A549 (cell line): ENCODE data around the gene PLCB4.

Experiments used
- CEBPB ChIP-seq, 2 experiments: fragments of >200 bp in 1 of 2; sonication (Bioruptor Twin) in 1 of 2; formaldehyde crosslinking in 1 of 2; IDR thresholded peaks; 2 replicates each; pipeline ENCODE4 v1.6.1; 2012 to 2016
- CTCF ChIP-seq: fragments of >200 bp; sonication (Bioruptor Twin); formaldehyde crosslinking; IDR thresholded peaks from 3 replicates; pipeline ENCODE4 v1.5.1; 2016
- E2F6 ChIP-seq: IDR thresholded peaks from 2 replicates; pipeline ENCODE4 v1.6.1; 2012; ENCODE audit warnings: low read depth, borderline replicate concordance
- HDAC2 ChIP-seq: fragments of 200-600 bp; sonication (generic); IDR thresholded peaks from 2 replicates; pipeline ENCODE4 v1.6.1; 2016
- JUNB ChIP-seq: fragments of >200 bp; sonication (Bioruptor Twin); formaldehyde crosslinking; IDR thresholded peaks from 2 replicates; pipeline ENCODE4 v1.6.1; 2016
- NFE2L2 ChIP-seq: fragments of 150-350 bp; conservative IDR thresholded peaks from 2 replicates; pipeline ENCODE4 v1.6.1; 2014; ENCODE audit warnings: low read length
- POLR2A ChIP-seq: IDR thresholded peaks from 2 replicates; pipeline ENCODE4 v1.6.1; 2012; ENCODE audit warnings: mild to moderate bottlenecking, low read length
- REST ChIP-seq: fragments of 200-600 bp; sonication (generic); IDR thresholded peaks from 2 replicates; pipeline ENCODE4 v1.6.1; 2016; ENCODE audit warnings: antibody characterized with exemption, mild to moderate bottlenecking, moderate library complexity
- RFX5 ChIP-seq: fragments of 450-650 bp; IDR thresholded peaks from 2 replicates; pipeline ENCODE4 v1.7.1; 2014; ENCODE audit warnings: antibody characterized with exemption, mild to moderate bottlenecking, moderate library complexity
- SREBF2 ChIP-seq: fragments of 450-650 bp; IDR thresholded peaks from 2 replicates; pipeline ENCODE4 v1.6.1; 2014; ENCODE audit warnings: mild to moderate bottlenecking, moderate library complexity
- USF2 ChIP-seq: fragments of 450-650 bp; IDR thresholded peaks from 2 replicates; pipeline ENCODE4 v1.6.1; 2014; ENCODE audit warnings: antibody characterized with exemption

- no peak for TF ChIP-seq E2F6
- no peak; the same call in 2 of the 3 replicates for TF ChIP-seq CTCF
- TF ChIP-seq REST: no peak
- TF ChIP-seq USF2: no peak
- no peak for TF ChIP-seq POLR2A
- TF ChIP-seq NFE2L2: no peak
- TF ChIP-seq CEBPB (IDR thresholded peaks at IDR 0.05): no peak
- TF ChIP-seq HDAC2: no peak
- TF ChIP-seq SREBF2: no peak
- TF ChIP-seq JUNB: no peak
- no peak for TF ChIP-seq RFX5
These were observed 41.5 kb downstream of the PLCB4 start for GRCh38 chr20:9110365-9110764.
